CD1c-positive myeloid dendritic cell (primary cell): ENCODE data around the gene CRB1.

ENCODE experiments used
- DNase-seq: peaks from one replicate; pipeline ENCODE4 v3.0.0-alpha.2; 2016; ENCODE audit errors: extremely low spot score

The CRB1 gene

GRCh38 chr1:197343663-197344273, 75.7 kb downstream of the CRB1 start:
- DNase-seq = no peak

GRCh38 chr1:197351821-197352440, 83.9 kb downstream of the CRB1 start:
- DNase-seq = no peak

- DNase-seq = no peak
Measured at GRCh38 chr1:197355248-197355995, 87.4 kb downstream of the CRB1 start.

- peak; percentile 56 for DNase-seq
Measured at GRCh38 chr1:197356723-197357533, 88.9 kb downstream of the CRB1 start.

GRCh38 chr1:197358959-197359358, 90.9 kb downstream of the CRB1 start:
- DNase-seq = no peak

GRCh38 chr1:197360068-197360467, 92.0 kb downstream of the CRB1 start:
- DNase-seq = no peak

GRCh38 chr1:197362871-197363270, 94.8 kb downstream of the CRB1 start:
- DNase-seq = no peak

- no peak for DNase-seq
Measured at GRCh38 chr1:197363855-197364254, 95.8 kb downstream of the CRB1 start.

- DNase-seq = no peak
Measured at GRCh38 chr1:197366996-197367395, 98.9 kb downstream of the CRB1 start.

- no peak for DNase-seq
Measured at GRCh38 chr1:197367627-197368026, 99.6 kb downstream of the CRB1 start.

GRCh38 chr1:197374428-197374827, 106.4 kb downstream of the CRB1 start:
- DNase-seq = no peak

GRCh38 chr1:197384471-197384870, 116.4 kb downstream of the CRB1 start:
- DNase-seq = no peak

- DNase-seq = no peak
Measured at GRCh38 chr1:197388801-197389200, 120.7 kb downstream of the CRB1 start.

- no peak for DNase-seq
Measured at GRCh38 chr1:197390856-197391255, 122.8 kb downstream of the CRB1 start.

- no peak for DNase-seq
Measured at GRCh38 chr1:197391303-197392226, 123.5 kb downstream of the CRB1 start.

- DNase-seq = no peak
Measured at GRCh38 chr1:197392541-197392940, 124.5 kb downstream of the CRB1 start.

- no peak for DNase-seq
Measured at GRCh38 chr1:197393105-197393504, 125.1 kb downstream of the CRB1 start.

- no peak for DNase-seq
Measured at GRCh38 chr1:197393772-197394171, 125.7 kb downstream of the CRB1 start.

GRCh38 chr1:197394831-197395608, 127.0 kb downstream of the CRB1 start:
- no peak for DNase-seq

- no peak for DNase-seq
Measured at GRCh38 chr1:197397895-197398294, 129.8 kb downstream of the CRB1 start.
